VCaP (cell line): ENCODE data around the gene GNL3.

Source experiments
- H3K27ac ChIP-seq: fragments of 450-650 bp; 2 replicates; pipeline ENCODE4 v1.5.1; 2017
- CTCF ChIP-seq: fragments of 450-650 bp; conservative IDR thresholded peaks from 2 replicates; pipeline ENCODE4 v1.5.1; 2017; ENCODE audit warnings: mild to moderate bottlenecking, moderate library complexity

GNL3 gene

GRCh38 chr3:52703341-52703740 is 17.5 kb downstream of the GNL3 start:
- peak overlapping the region; percentile 95 for H3K27ac ChIP-seq
- TF ChIP-seq CTCF = no peak

GRCh38 chr3:52704611-52705437 is 19.0 kb downstream of the GNL3 start:
- TF ChIP-seq CTCF = no peak
- H3K27ac ChIP-seq = peak overlapping the region; percentile 95

GRCh38 chr3:52705438-52705687 is 19.5 kb downstream of the GNL3 start:
- H3K27ac ChIP-seq = peak overlapping the region; percentile 95
- TF ChIP-seq CTCF = no peak

- no peak for TF ChIP-seq CTCF
- H3K27ac ChIP-seq = peak within 1 kb of the TSS; percentile 95
Measured at GRCh38 chr3:52705688-52706686, 20.2 kb downstream of the GNL3 start, which contains the start of the genes GLT8D1 and SPCS1. Gene GLT8D1, minus strand, starts transcription at chr3:52705791. Its CDS starts 5,331 bp downstream, at chr3:52700460. Gene SPCS1, plus strand, starts transcription at chr3:52706106. Its CDS starts 141 bp downstream, at chr3:52706247.

GRCh38 chr3:52707585-52707984 is 21.8 kb downstream of the GNL3 start:
- H3K27ac ChIP-seq = peak overlapping the region; percentile 95
- TF ChIP-seq CTCF = no peak

GRCh38 chr3:52710512-52710911 is 24.7 kb downstream of the GNL3 start:
- no peak for TF ChIP-seq CTCF
- no peak overlapping the region for H3K27ac ChIP-seq
